GM13976 (cell line): ENCODE measurements around the gene BCL10.

ENCODE experiments used
- DNase-seq: peaks from one replicate; pipeline ENCODE4 v3.0.0; 2012; ENCODE audit warnings: low spot score
- in situ Hi-C: fragments of 300-500 bp; cut with MboI; formaldehyde crosslinking; loops from one replicate; pipeline ENCODE4 v1.12.0; 2022; ENCODE audit warnings: low sequenced_read_pairs, mixed read lengths, inconsistent platforms; ENCODE audit not compliant: unreplicated experiment
- TF ChIP-seq, protein P1 (sequence below): IDR thresholded peaks from 2 replicates; pipeline ENCODE4 v1.5.1; 2012; ENCODE audit warnings: borderline replicate concordance, mild to moderate bottlenecking; ENCODE audit not compliant: insufficient read depth; ENCODE audit errors: extremely low read depth, missing control alignments, control extremely low read depth

BCL10 gene

DNA sequence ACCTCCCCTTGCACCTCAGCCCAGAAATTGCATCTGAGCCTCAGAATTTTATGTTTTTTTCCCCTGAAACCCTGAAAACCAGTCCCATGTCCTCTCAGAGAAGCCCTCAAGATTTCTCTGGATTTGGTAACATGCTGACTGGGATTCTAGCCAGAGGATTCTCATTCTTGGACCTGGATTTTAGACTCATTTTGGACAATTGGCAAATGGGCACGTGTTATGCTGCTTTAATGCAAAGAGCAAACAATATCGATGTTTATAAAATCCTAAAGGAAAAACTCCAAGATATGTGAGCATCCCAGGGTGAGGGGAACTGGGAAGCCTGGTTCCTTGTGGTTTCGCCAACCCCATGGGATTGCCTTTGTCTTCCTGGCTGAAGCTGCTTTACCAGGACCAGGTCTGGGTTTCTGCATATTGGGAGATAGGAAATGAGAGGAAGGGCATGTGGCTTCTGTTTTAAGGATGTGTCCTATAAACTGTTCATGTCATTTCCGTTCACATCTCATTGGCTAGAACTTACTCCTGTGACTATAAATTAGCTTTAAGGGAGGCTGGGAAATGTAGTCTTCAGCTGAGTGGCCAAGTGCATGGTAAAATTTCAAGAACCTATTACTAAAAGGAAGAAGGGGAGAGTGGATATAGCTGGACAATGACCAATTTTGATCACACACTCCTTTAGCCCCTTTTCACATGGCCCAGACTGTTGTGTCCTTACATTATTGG, 27.2 kb upstream of the BCL10 start:
- in situ Hi-C loops: loop anchor here (25.0 kb wide), 3 partner anchors 409 to 709 kb away; partner anchors contain the start of gene ZNHIT6
- DNase-seq: no peak
- TF ChIP-seq, protein P1, sequence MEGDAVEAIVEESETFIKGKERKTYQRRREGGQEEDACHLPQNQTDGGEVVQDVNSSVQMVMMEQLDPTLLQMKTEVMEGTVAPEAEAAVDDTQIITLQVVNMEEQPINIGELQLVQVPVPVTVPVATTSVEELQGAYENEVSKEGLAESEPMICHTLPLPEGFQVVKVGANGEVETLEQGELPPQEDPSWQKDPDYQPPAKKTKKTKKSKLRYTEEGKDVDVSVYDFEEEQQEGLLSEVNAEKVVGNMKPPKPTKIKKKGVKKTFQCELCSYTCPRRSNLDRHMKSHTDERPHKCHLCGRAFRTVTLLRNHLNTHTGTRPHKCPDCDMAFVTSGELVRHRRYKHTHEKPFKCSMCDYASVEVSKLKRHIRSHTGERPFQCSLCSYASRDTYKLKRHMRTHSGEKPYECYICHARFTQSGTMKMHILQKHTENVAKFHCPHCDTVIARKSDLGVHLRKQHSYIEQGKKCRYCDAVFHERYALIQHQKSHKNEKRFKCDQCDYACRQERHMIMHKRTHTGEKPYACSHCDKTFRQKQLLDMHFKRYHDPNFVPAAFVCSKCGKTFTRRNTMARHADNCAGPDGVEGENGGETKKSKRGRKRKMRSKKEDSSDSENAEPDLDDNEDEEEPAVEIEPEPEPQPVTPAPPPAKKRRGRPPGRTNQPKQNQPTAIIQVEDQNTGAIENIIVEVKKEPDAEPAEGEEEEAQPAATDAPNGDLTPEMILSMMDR: no peak

DNA sequence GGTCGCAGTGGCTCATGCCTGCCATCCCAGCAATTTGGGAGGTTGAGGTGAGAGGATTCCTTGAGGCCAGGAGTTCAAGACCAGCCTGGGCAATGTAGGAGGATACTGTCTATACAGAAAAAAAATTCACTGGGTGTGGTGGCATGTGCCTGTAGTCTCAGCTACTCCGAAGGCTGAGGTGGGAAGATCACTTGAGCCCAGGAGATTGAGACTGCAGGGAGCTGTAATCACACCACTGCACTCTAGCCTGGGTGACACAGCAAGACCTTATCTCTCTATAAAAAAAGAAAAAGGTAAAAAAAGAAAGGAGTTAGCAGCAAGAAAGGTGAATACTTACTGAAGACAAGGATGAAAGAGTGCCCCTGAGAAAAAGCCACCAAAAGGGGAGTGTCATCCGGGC, 23.7 kb upstream of the BCL10 start:
- no peak for DNase-seq
- in situ Hi-C loops: loop anchor here (25.0 kb wide), 3 partner anchors 412 to 712 kb away; partner anchors contain the start of gene ZNHIT6
- TF ChIP-seq, protein P1: no peak

DNA sequence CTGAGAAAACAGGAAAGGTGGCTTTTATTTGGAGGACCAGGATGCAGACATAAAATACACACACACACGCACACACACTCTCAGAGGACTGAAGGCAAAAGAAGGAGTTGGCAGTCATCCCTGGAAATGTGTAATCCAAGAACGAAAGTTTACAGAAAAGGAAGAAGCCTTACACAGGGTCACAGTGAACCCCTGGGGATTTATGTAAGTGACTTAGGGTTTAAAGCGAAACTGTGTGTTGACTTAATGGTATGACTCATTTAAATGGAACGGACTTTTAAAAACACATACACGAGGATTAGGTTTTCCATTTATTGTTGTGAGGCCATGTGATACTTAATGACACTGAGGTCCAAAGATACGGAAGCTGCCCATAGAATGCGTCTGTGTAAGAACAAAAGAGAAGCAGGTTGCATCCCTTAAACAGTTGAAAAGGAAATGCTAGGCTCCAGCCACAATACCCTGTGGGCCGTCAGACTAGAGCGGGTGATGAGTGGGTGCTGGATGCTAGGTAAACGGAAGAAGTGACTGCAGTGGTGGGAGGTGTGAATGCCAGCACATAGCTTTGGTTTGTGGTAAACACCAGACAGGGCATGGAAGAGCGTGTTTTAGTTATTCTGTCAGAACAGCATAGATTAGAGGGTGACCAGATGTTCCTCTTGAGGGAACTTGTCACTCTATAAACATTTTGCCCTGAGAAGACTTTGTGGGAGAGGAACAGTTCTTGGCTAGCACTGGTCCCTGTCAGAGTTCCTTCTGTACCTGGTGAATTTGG, 21.6 kb upstream of the BCL10 start:
- TF ChIP-seq, protein P1: no peak
- in situ Hi-C loops: no loop called here
- peak; percentile 70 for DNase-seq

DNA sequence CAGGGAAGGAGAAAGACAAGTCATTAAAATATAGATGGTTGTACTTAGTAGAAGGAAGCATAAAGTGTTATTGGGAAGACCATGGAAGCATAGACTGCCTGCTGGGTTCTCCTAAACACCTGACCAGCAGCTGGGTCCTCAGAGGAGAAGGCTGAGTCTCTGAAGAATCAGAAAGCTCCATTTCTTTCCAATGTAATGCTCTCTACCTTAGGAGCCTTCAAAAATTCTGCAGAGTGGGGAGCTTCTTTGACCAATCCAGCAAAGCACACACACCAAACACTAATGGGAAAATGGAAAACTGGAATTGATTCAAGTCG, 21.1 kb upstream of the BCL10 start:
- in situ Hi-C loops: no loop called here
- DNase-seq: no peak
- TF ChIP-seq, protein P1: no peak

DNA sequence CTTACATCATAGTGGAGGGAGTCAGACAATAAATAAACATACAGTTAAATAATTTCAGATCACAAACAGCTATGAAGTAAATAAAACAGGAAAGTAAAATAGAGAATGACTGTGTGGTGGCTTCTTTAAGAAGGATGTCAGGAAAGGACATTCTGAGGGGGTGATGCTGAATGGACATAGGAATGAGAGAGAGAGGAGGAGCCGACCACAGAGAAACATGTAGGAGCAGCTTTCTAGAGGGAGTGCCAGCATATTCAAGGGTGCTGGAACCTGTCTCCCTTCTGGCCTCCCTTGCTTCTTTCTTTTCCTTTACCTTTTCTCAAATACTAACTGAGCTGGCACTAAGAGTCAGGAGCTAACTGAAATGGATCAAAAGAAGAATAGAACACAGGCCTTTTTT, 20.5 kb upstream of the BCL10 start:
- TF ChIP-seq, protein P1: no peak
- no peak for DNase-seq
- in situ Hi-C loops: no loop called here

DNA sequence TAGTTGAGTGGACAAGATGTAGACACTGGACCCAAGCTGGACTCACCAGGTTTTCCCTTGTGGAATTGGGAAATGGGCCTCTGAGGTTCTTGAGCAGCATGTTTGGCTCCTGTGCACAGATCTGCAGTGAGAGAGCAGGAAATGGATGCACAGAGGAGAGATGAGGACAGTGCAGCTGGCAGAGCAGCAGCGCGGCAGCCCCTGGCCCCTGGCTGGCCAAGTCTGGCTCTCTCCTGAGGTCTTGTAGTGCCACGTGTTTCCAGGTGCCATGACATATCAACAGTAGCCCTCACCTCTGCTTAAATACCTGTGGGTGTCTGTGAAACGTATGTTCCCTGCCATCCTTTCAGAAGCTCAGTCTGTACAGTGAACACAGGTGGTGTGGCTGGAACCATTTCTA, 19.2 kb upstream of the BCL10 start:
- in situ Hi-C loops: no loop called here
- TF ChIP-seq, protein P1: no peak
- no peak for DNase-seq
